ENCODE results near the gene HIF3A.
"Not testable (repeated sequence)": the region's sequence is repeated elsewhere in the genome, so short reads cannot be mapped to it uniquely, and the experiment has no call there.

HIF3A gene

DNA sequence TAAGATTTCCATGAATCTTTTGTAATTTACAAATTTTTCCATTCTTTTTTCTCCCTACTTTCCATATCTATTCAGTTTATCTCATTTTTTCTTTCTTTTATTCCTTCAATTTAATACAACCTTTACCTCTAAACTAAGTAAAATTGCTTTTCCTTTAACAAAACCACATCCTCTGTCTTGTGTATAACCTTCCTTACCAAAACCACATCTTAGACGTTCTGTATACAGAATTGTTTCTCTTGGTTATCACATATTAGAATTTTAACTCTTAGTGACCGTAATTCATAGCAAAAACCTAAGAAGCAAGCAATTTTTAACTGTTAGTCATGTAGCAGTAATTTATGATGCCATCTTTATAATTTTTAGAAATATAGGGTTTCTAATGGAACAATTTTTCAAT is 65.1 kb downstream of the HIF3A start:
- no peak for DNase-seq

DNA sequence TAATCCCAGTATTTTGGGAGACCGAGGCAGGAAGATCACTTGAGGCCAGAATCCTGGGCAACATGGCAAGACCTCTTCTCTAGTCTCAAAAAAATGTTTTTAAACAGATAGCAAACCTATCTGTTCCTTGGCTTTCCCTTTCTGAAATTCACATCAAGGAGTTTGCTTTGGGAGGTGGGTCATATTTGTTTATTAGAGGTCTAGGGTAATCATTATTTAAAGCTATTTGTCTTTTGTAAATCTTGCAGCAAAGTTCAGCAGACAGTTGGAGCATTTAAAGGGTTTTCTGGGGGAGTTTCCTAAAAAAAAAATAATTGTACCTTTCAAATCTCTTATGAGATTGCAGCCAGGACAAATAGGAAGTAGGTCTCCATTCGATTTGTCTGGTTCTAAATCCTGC is 67.5 kb downstream of the HIF3A start:
- DNase-seq = no peak

DNA sequence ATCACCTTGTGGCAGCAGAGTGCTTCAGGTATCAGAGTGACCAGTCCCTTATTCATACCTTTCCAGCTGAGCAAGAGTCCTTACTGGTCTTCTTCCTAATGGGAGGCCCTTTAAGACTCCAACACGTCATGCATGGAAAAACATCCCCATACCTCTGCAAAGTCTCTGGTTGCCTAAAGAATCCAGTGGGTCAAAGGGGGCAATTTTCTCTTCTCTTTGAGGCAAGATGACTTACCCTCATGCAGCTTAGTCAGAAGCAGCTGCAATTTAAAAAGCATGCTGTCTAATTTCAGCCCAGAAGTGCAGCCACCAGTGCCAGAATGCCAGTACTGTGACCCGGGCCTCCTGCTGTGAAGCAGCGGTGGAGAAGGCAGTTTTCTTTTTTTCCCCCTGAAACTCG is 68.7 kb downstream of the HIF3A start:
- DNase-seq = no peak

DNA sequence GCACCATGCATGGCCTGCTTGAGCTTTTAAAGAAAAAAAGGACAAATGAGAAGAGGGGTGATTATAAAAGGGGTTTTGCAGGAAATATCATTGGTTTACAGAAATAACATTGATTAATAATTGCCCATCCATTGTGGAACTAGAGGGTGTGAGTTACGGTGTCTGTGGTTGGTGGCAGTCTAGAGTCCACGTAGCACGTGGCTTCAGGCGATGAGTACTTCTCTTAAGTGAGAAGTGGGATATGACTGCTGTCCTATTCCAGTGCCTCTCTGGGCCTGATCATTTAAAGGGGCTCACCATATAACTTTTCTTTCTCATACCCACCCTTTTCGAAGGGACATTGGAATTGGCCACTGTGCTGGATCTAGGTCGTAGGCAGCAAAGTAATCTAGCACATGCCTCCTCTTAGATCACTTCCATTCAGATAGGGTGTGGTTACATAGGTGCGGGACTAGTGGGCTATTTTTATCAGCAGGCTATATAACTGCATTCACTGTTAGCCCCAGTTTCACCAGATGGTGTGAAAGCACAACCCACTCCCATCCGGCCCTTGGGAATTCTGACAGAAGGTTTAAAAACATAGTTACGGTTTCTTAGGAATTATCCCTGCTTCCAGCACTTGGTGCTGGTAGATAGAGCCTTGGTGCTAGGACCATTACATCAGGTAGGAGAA is 69.9 kb downstream of the HIF3A start:
- no peak for DNase-seq

DNA sequence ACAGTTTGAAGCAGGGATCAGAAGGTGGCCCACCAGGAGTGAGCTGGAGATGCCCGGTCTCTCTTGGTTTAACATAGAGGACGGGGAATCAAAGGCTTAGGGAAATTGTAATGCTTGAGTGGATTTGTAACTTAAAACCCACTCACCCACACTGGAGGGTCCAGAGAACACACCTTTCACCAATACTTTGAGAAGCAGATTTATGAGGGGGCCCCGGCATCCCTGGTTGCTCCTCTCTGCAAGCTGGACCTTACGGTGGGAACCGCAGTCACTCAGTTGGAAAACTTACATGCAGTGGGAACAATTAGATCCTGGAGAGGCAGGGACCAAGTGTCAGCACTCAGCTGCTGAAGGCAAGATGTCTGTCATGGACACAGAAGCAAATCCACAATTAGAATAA is 70.6 kb downstream of the HIF3A start:
- DNase-seq = no peak

DNA sequence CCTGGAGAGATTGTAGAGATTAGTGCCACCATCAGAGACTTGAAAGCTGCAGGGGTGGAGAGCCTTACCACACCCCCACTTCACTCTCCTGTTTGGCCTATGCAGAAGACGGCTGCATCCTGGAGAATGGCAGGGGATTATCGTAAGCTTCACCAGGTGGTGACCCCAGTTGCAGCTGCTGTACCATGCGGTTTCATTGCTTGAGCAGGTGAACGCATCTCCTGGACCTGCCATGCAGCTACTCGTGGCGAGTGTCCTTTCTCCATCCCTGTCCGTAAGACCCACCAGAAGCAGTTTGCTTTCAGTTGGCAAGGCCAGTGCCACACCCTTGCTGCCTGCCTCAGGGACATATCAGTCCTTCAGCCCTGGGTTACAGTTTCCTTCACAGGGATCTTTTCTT is 71.3 kb downstream of the HIF3A start:
- DNase-seq = no peak

DNA sequence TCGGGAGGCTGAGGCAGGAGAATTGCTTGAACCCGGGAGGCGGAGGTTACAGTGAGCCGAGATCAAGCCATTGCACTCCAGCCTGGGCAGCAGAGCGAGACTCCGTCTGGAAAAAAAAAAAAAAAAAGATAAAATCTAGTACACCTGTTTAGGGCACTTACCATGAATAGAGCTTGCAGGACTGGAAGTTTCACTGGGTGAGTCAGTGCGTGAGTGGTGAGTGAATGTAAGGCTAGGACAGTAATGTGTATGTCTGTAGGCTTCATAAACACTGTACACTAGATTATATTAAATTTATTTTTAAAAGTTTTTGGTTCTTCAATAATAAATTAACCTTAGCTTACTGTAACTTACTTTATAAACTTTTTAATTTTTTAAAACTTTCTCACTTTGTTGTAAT is 73.0 kb downstream of the HIF3A start:
- no peak for DNase-seq

DNA sequence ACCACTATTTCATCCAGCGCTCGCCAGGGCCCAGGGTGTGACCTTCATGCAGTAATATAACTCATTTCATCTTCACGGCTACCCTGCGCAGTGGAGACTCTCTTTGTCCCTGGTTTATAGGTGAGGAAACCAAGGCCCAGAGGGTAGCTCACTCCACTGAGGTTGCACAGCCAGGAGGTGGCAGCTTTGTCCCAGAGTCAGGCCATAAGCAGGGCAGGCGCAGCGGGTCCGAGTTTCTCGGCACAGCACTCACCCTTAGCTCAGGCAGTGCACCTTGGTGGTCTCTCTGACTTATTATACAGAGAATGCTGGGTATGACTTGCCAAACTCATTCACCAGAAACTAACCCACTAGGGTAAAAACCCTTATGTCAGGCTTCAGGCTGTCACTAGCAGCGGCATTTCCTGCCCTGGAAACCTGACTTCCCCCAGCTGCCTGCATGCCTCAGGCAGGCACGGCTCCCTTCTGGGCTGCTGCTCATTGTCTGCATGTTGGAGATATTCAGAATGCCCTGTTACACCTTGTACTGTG is 74.6 kb downstream of the HIF3A start:
- no peak for DNase-seq

DNA sequence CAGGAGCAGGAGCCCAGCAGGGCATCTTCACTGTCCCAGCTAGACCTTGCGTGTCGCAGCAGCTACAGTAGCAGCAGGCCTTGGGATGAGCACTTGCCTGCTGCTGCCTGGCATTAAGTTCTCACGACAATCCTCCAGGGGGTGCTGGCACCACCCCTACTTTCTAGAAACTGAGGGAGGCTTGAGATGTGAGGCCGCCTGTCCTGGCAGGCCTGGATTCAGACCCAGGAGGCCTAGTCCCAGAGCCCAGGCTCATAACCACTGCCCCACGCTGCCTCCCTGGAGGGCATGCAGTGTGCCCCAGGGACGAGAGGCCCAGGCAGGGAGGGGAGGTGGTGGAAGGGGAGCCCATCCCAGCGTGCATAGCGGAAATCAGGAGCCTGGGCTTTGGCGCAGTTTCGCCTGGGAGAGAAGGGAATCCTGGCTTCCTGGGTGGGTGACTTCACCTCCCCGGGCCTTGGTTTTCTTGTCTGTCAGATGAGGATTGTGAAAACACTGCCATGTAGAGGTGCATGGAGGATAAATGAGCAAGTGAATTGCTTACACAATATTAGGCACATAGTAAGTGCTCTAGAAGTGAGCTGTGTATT is 76.2 kb downstream of the HIF3A start:
- DNase-seq = no peak

DNA sequence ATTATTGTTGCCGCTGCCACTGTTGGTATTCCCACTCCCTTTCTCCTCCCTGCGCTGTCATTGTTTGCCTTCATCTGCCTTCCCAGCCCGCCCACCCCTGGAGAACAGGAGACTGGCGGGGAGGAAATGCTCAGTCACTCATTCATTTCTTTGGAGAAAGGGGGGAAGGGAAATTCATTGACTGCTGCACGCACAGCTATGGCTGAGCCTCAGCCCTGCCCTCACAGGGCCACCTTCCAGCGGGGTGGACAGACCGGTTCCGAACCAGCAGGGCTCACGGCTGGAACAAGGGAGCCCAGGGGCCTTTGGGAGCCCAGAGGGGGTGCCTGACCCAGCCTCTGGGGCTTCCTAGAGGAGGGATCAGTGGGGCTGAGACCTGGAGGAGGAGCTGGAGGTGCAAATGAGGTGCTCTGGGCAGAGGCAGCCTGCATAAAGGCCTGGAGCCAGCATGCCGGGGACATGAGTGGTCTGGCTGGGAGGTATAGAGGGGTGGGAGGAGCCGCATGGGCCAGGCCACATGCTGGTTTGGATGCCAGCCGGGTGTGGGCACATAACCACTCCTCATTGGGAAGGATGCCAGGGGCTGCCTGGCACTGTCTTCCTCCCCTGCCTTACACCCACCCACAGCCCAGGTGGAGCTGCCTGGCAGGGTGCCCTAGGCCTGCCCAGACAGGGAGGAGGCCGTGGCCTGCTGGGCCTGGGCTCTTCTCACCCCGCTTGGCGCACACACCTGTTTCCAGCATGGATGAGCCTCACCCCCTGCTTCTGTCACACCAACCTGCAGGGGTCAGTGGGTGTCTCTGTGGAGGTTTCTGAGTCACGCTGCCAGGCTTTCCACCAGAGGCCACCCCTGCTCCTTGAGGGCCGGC is 76.9 kb downstream of the HIF3A start:
- DNase-seq = peak; percentile 94

DNA sequence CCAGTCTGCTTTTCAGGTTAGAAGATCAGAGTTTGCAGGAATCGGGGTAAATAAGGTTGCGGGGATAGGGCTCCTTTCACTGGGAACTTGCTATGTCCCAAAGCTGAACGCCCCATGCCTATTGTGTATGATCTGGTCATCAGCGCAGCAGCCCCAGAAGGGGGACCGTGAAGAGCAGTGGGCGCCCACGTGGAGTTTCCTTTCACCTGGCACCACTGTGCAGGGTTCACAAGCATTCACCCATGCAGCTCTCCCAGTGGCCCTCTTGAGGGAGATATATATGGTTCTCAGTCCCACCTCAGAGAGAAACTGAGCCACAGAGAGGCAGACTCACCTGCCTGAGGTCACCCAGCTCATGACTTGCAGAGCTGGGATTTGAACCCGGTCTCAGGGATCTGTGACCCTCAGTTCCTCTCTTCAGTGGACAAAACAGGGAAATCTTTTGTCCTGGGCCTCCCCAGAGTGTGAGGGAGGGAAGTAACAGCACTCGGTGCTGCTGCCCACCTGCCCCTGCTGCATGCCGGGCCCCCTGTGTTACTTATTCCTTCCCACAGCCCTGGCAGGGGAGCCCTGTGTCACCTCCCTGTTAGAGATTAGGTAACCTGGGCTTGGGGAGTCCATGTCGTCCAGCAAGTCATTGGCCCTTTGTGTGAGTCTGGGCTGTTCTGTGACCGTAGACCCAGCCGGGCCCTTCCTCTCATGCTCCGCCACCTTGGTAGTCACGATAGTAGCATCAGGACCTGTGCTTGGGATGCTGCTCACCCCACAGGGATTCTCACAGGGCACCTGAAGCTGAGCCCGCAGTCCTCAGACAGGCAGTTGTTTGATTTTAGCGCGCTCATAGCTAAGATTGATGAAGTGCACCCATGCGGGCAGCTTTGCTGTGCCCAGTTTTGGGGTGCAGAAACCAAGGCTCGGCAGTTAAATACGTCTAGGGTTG is 78.0 kb downstream of the HIF3A start:
- no peak for DNase-seq

DNA sequence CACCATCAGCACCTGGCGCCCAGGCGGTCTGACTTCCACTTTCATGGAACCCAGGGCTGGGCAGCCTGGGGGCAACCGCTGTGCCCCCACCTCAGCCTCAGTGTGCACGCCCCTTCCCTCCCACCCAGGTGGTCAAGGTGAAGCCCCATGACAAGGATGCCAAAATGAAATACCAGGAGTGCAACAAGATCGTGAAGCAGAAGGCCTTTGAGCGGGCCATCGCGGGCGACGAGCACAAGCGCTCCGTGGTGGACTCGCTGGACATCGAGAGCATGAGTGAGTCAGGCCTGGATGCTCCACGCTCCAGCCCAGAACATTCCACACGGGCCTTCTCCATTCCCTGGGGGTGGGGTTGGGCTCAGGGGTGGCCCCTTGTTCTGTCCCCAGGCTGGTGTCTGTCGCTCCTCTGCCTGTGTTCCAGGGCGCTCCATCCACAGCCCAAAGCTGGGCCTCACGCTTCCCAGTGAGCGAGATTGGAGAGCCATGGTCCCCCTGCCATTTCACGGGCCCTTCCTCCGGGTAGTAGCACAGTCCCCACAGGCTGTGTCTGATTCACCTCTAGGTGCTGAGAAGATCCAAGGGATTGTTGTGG is 78.7 kb downstream of the HIF3A start:
- DNase-seq = not testable (repeated sequence)

DNA sequence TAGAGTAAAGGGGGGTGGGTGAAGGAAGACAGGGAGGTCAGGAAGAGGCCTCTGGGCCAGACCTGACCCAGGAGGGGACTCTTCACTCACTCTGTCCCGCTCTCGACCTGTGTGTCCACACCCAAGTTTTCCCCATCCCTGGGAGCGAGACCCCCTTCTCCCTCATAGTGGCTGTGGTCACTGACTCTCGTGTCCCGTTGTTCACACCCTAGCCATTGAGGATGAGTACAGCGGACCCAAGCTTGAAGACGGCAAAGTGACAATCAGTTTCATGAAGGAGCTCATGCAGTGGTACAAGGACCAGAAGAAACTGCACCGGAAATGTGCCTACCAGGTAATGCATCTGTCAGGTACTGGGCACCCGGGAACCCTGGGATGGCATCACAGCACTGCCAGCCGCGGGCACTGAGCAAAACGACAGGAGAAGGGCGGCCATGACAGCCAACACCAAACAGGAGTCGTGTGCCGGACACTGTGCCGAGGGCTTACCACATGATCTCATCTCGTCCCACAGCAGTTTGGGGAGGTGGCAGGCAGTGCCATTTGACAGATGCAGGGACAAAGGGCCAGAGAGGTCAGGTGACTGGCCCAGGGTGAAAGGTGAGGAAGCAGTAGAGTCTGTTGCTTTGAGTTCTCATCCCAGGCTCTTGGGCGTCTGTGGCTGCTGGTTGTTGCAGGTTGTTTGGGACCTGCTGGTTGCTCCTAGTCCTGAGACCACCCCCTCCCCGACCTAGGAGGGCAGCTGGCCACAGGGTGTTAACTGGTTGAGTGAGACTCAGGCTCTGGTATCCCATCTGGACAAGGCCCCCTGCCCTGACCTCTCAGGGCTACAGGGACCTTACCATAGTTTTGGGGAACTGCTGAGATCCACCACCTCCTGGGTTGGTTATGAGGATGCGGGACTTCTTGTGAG is 79.7 kb downstream of the HIF3A start:
- DNase-seq = no peak

DNA sequence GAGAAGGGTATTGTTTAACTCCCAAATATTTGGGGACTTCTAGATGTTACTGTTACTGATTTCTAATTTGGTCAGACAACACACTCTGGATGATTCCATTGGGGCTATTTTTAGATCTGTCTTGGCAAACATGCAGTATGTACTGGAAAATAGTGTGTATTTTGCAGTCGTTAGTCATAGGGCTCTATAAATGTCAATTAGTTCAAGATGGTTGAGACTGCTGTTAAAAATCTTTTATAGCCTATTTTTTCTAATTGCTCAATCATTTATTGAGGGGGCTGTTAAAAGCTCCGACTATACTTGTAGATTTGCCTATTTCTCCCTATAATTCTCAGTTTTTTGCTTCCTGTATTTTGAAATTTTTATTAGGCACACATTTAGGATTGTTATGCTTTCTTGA is 81.4 kb downstream of the HIF3A start:
- no peak for DNase-seq

DNA sequence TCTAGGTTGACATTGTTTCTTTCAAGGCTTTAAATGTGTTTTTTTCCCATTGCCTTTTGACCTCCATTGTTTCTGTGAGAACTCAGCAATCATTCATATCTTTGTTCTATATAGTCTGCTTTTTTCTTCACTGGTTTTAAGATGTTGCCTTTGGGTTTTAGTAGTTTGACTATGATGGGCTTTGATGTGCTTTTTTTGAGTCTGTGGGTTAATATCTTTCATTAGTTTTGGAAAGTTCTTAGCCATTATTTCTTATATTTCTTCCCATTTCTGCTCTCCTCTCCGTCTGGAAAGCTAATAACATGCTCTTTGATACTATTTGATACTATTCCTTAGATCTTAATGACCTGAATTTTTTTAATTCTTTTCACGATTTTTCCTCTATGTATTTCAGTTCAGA is 83.8 kb downstream of the HIF3A start:
- no peak for DNase-seq

DNA sequence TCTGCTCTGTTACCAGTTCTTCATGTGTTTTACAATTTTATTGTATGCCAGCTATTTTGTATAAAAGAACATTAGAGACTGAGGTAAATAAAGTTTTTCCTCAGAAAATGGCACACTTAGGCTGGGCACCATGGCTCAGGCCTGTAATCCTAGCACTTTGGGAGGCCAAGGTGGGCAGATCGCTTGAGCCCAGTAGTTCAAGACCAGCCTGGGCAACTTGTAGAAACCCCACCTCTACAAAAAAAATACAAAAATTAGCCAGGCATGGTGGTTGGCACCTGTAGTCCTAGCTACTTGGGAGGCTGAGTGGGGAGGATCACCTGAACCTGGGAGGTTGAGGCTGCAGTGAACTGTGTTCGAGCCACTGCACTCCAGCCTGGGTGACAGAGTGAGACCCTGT is 84.5 kb downstream of the HIF3A start:
- DNase-seq = no peak

DNA sequence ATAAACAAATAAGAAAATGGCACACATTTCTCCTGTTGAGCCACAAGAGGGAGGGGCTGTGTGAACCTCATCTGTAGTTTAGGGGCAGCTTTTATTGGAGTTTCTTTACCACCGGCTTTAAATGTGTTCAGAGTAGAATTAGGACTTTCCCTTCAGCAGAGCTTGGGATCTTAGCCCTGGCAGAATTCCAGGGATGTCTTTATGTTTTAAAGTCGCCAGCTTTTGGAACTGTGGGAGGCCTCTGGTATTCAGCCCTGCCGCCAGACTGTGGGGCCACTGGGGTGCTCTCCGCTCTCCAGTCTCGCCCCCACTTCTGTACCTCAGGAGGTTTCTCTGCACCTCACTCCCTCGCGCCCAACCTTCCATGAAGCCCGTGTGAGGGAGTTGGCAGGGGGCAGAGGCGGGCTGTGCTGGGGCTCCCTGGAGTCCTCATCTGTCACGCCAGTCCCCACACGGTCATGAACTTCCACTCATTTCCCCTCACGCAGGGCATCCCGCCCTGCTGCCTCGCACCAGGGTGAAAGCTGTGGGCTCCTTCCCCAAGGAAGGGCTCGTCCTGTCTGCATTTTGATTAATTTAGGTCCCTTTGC is 85.0 kb downstream of the HIF3A start:
- no peak for DNase-seq

DNA sequence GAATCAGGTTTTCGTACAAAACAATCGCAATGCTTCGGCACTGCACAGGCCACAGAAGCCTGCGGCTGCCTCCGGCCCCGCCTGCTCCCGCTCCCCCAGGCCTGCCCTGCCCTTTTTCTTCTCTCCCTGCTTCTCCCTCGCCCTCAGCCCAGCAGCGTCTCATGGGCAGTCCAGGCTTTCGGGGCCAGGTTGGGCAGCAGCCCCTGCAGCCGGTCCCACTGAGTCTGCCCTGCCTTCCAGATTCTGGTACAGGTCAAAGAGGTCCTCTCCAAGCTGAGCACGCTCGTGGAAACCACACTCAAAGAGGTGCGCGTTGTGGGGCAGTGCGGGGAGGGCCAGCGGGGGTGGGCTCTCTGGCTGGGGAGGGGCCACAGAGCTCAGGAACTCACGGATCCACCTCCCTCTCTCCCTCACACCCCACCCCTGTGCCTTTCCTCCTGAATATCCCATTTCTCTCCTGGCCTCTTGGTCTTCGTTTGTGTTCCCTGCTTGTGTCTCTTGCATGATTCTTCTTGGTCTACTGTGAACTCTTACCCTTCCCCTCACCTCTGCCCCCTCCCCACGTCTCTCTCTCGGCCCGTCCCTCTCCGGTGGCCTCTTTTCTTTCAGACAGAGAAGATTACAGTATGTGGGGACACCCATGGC is 86.5 kb downstream of the HIF3A start:
- no peak for DNase-seq

DNA sequence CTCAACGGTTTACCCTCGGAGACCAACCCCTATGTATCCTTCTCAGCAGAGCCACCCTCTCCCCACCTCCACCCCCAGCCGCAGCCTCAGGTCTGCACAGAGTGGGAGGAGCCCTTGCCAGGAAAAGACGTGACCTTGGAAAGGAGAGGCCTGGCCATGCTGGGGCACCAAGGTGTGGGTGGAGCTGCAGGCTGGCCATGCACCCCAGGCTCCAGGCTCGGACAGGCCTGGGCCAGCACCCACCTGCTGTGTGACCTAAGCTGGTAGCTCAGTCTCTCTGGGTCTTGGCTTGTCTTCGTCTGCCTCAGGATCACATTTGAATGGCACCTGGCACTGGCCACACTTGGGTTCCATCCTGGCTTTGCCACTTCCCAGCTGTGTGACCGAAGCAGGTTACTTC is 87.0 kb downstream of the HIF3A start:
- DNase-seq = no peak

DNA sequence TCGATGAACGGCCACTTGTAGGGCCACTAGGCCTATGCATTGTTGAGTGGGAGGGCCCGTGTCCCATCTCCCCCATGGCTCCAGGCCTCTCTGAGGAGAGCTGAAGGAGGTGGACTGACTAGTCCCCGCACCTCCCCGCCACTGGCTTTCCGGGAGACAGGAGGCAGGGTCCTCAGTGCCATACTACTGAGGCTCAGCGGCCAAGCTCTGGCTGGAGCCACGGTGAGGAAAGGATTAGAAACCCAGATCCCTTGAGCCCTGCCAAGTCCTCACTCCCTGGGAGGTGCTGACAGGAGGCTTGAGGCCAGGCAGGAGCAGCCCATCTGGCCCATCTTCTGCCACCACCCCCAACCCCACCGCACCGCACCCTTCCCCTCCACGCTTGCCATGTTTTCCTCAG is 87.6 kb downstream of the HIF3A start:
- no peak for DNase-seq
